K562 (cell line): Measurements from ENCODE around the gene RREB1. TPM values are rescaled to one million over a fixed set of nuclear protein-coding genes. Genes with fewer than 3 reads are reported as not detected.
A peak's percentile ranks its signal among the peaks of the same experiment; 100 is the strongest.

Source experiments
- ATAC-seq: fragments of 200-7000 bp; cut with Tn5 transposase; 3 replicates; pipeline ENCODE4 v1.9.1; 2020; ENCODE audit warnings: moderate library complexity
- BruUV-seq: library from RNA; stranded (reverse); fragments of 400-500 nt; replicated peaks from 2 replicates; lab custom pipeline; 2021; lab: Mats Ljungman, UMichigan
- CTCF ChIA-PET: fragments of 300-600 bp; formaldehyde crosslinking; extraction: SDS; loops from one replicate; lab custom pipeline; 2021; ENCODE audit warnings: low intra/inter-chr PET ratio; lab: Yijun Ruan, JAX
- POLR2A ChIA-PET: fragments of 300-600, 350-650 bp; sonication (Branson Sonifier 250); formaldehyde crosslinking; extraction: SDS; loops from one replicate; lab custom pipeline; 2021; ENCODE audit warnings: antibody characterized with exemption, inconsistent platforms; lab: Yijun Ruan, JAX
- DNase-seq, 4 experiments: peaks; one replicate each; pipeline versions ENCODE4 v3.0.0 to v3.0.0-alpha.2; 2011 to 2018; ENCODE audit warnings: low spot score in 3 of 4, mixed read lengths in 3 of 4; ENCODE audit errors: extremely low read depth in 1 of 4
- FAIRE-seq: peaks from 2 replicates; lab custom pipeline; 2011; peaks lifted over from hg19 to GRCh38; lab: Jason Lieb, UNC
- H2AFZ ChIP-seq: 2 replicates; pipeline ENCODE4 v1.6.0; 2011; ENCODE audit warnings: low read depth, low read length, control low read depth, inconsistent platforms
- H3K27ac ChIP-seq: fragments of 200-600 bp; 3 replicates; pipeline ENCODE4 v1.8.0; 2011; ENCODE audit warnings: low read depth, mild to moderate bottlenecking, control low read depth, inconsistent platforms, low read length, moderate library complexity, mixed read lengths; ENCODE audit errors: extremely low read depth
- H3K27me3 ChIP-seq, 2 experiments: fragments of 300-600 bp in 1 of 2; 2 replicates in 1 of 2; 3 replicates in 1 of 2; pipeline versions ENCODE4 v1.6.0 to v1.8.0; 2011; ENCODE audit warnings: inconsistent platforms in 2 of 2, low read length in 2 of 2, mild to moderate bottlenecking in 1 of 2, mixed read lengths in 1 of 2, moderate library complexity in 1 of 2; ENCODE audit not compliant: control insufficient read depth in 2 of 2, insufficient read depth in 2 of 2
- H3K36me3 ChIP-seq: fragments of 300-600 bp; 3 replicates; pipeline ENCODE4 v1.8.0; 2011; ENCODE audit warnings: mild to moderate bottlenecking, low read length, inconsistent platforms; ENCODE audit not compliant: control insufficient read depth, insufficient read depth
- H3K4me1 ChIP-seq, 2 experiments: fragments of 200-600 bp in 1 of 2; replicated peaks in 1 of 2; 2 replicates in 1 of 2; 3 replicates in 1 of 2; pipeline versions ENCODE4 v1.5.1 to v1.8.0; 2011; ENCODE audit warnings: inconsistent platforms in 2 of 2, low read length in 2 of 2, mild to moderate bottlenecking in 1 of 2, mixed read lengths in 1 of 2, moderate library complexity in 1 of 2; ENCODE audit not compliant: control insufficient read depth in 2 of 2, insufficient read depth in 2 of 2
- H3K4me2 ChIP-seq: 2 replicates; pipeline ENCODE4 v1.6.1; 2011; ENCODE audit warnings: low read length, control low read depth, inconsistent platforms, mixed read lengths; ENCODE audit not compliant: insufficient read depth
- H3K4me3 ChIP-seq: fragments of 200-600 bp; sonication (generic), shearing (Covaris generic); 2 replicates; pipeline ENCODE4 v1.5.1; 2016; ENCODE audit warnings: control low read depth, inconsistent platforms
- H3K79me2 ChIP-seq: fragments of 200-600 bp; 3 replicates; pipeline ENCODE4 v1.8.0; 2011; ENCODE audit warnings: low read length, inconsistent platforms; ENCODE audit not compliant: control insufficient read depth, insufficient read depth
- H3K9ac ChIP-seq, 2 experiments: 2 replicates each; pipeline versions ENCODE4 v1.6.0 to v1.6.1; 2011; ENCODE audit warnings: low read depth in 2 of 2, low read length in 2 of 2, control low read depth in 1 of 2, inconsistent platforms in 1 of 2, mild to moderate bottlenecking in 1 of 2, mixed read lengths in 1 of 2; ENCODE audit not compliant: insufficient read depth in 1 of 2
- H3K9me1 ChIP-seq: one replicate; pipeline ENCODE4 v1.6.0; 2011; ENCODE audit warnings: inconsistent platforms, mild to moderate bottlenecking, low read length, moderate library complexity; ENCODE audit not compliant: control insufficient read depth, insufficient read depth
- H3K9me3 ChIP-seq: replicated peaks from 2 replicates; pipeline ENCODE4 v1.5.1; 2011; ENCODE audit warnings: low read depth, low read length, inconsistent platforms; ENCODE audit not compliant: control insufficient read depth, insufficient read depth
- H4K20me1 ChIP-seq: replicated peaks from 2 replicates; pipeline ENCODE4 v1.6.1; 2011; ENCODE audit warnings: low read length, inconsistent platforms, mixed read lengths; ENCODE audit not compliant: control insufficient read depth, insufficient read depth
- ILF3 ChIP-seq: fragments of 450-650 bp; IDR thresholded peaks from 2 replicates; pipeline ENCODE4 v1.6.1; 2018; ENCODE audit warnings: antibody characterized with exemption, mild to moderate bottlenecking, moderate library complexity, borderline replicate concordance
- RBM14 ChIP-seq: fragments of 200-400 bp; formaldehyde crosslinking; IDR thresholded peaks from 2 replicates; pipeline ENCODE4 v1.6.1; 2018; ENCODE audit warnings: low read depth, mild to moderate bottlenecking, low read length, moderate library complexity, borderline replicate concordance; ENCODE audit not compliant: insufficient read depth
- RBM17 ChIP-seq: fragments of 200-400 bp; formaldehyde crosslinking; IDR thresholded peaks from 2 replicates; pipeline ENCODE4 v1.6.1; 2017; ENCODE audit warnings: low read depth, mild to moderate bottlenecking, low read length, borderline replicate concordance
- SMARCE1 ChIP-seq: fragments of 450-650 bp; IDR thresholded peaks from 2 replicates; pipeline ENCODE4 v1.7.1; 2016; ENCODE audit warnings: mild to moderate bottlenecking
- SRSF9 ChIP-seq: fragments of 200-400 bp; formaldehyde crosslinking; IDR thresholded peaks from 2 replicates; pipeline ENCODE4 v1.6.1; 2017; ENCODE audit warnings: low read depth, low read length, borderline replicate concordance
- TBL1XR1 ChIP-seq, 2 experiments: IDR thresholded peaks; 2 replicates each; pipeline ENCODE4 v1.6.1; 2012; ENCODE audit warnings: improper control_type of control experiment in 2 of 2, low read length in 2 of 2, mild to moderate bottlenecking in 1 of 2
- TFAP4 ChIP-seq: sonication (generic); formaldehyde crosslinking; IDR thresholded peaks from 2 replicates; pipeline ENCODE4 v1.8.0; 2022; ENCODE audit warnings: missing genetic modification reagents, mild to moderate bottlenecking, moderate library complexity, borderline replicate concordance
- ZBTB2 ChIP-seq: fragments of 450-650 bp; IDR thresholded peaks from 2 replicates; pipeline ENCODE4 v1.6.1; 2016; ENCODE audit warnings: antibody characterized with exemption
- ZNF146 ChIP-seq: IDR thresholded peaks from one replicate; pipeline ENCODE4 v1.6.1; 2018; ENCODE audit warnings: missing compliant biosample characterization; ENCODE audit not compliant: unreplicated experiment
- ZNF518B ChIP-seq: fragments of 250-450 bp; sonication (Bioruptor Pico); IDR thresholded peaks from 2 replicates; pipeline ENCODE4 v1.5.0; 2021; ENCODE audit warnings: mild to moderate bottlenecking, moderate library complexity
- ZNF764 ChIP-seq: fragments of 250-450 bp; sonication (Bioruptor Pico); IDR thresholded peaks from 2 replicates; pipeline ENCODE4 v1.4.0; 2020; ENCODE audit warnings: low read depth, mild to moderate bottlenecking, moderate library complexity
- WGBS: fragments of 100-300 bp; shearing (Covaris generic); methylation state at CpG from one replicate; pipeline ENCODE4 v1.1.6; 2016; ENCODE audit warnings: low coverage, mixed read lengths; ENCODE audit not compliant: insufficient coverage; ENCODE audit errors: missing lambda C conversion rate; 5-methylcytosine and 5-hydroxymethylcytosine counted together
- in situ Hi-C: fragments of 300-500 bp; cut with MboI; formaldehyde crosslinking; loops from 4 replicates; pipeline ENCODE4 v1.15.0; 2018; ENCODE audit warnings: inconsistent platforms, mixed read lengths
- intact Hi-C: fragments of 100-400 bp; cut with micrococcal nuclease; formaldehyde crosslinking; loops from 2 replicates; pipeline ENCODE4 v1.14.2; 2022
- polyA plus RNA-seq, 8 experiments: library from polyadenylated mRNA; depleted of rRNA in 4 of 8; stranded (reverse) in 5 of 8; unstranded in 3 of 8; fragments of >200 nt; fragmentation: Nextera tagmentation in 2 of 8; fragmentation: Illumina TruSeq in 1 of 8; extraction: Ambion mirVana in 2 of 8; extraction: Trizol in 1 of 8; gene quantifications; 2 replicates each; pipeline versions ENCODE4 v1.2.1 to v1.2.3, GENCODE V29; 2011 to 2014; ENCODE audit warnings: inconsistent platforms in 1 of 8, missing spikeins in 1 of 8
- total RNA-seq, 7 experiments: library from RNA; depleted of rRNA in 6 of 7; stranded (reverse); fragments of >200 nt in 6 of 7; fragmentation: Illumina TruSeq in 2 of 7; extraction: Trizol in 2 of 7; gene quantifications; 2 replicates each; pipeline versions ENCODE4 v1.2.1 to v1.2.3, GENCODE V29; 2011 to 2021; ENCODE audit warnings: low replicate concordance in 1 of 7

Gene RREB1
- total and polyA plus RNA-seq, 9 of the 15 experiments (the other 6 are each of a cell fraction or from before 2014, with no cell fraction given), result 3.3 to 64.2 (median 19.3) TPM

- TF ChIP-seq ZNF518B (CRISPR knock-in tag) (no peak), SRSF9 (no peak)
Measured at GRCh38 chr6:7126754-7127153, 19.0 kb downstream of the RREB1 start (continued).

- no peak overlapping the region for H3K4me3 ChIP-seq
- in situ Hi-C loops (no loop called here), intact Hi-C loops (no loop called here)
- ATAC-seq (no peak), FAIRE-seq (no peak), DNase-seq (no peak)
- no peak overlapping the region for H2AFZ ChIP-seq
- H3K36me3 ChIP-seq, result peaks cover 53% of the 10 kb centered on the region
- H3K9ac ChIP-seq, result peak overlapping the region in 1 of 2 experiments; percentile 72; a peak in 1 of 4 replicates
- BruUV-seq, result no TSS peak
- H4K20me1 ChIP-seq, result peaks cover 4% of the 10 kb centered on the region; the same call in 1 of the 2 replicates
- H3K27ac ChIP-seq, result no peak overlapping the region
- H3K9me3 ChIP-seq, result no peaks in the 10 kb centered on the region
- CTCF ChIA-PET, result no interaction called here
- WGBS, result 74% methylated on average over 5 of the region's 5 CpGs
- H3K4me1 ChIP-seq, result peaks cover 15 to 41% of the 10 kb centered on the region in 2 experiments; a peak in 4 of 5 replicates
- H3K79me2 ChIP-seq, result peaks cover 96% of the 10 kb centered on the region
- no peaks in the 10 kb centered on the region for H3K27me3 ChIP-seq
- POLR2A ChIA-PET, result interaction anchor here (0.6 to 3.6 kb wide), 8 partner anchors 8 to 234 kb away, joined by 3 to 34 read pairs (median 4); no protein-coding TSS in a partner anchor
- no peak overlapping the region for H3K4me2 ChIP-seq
- peaks cover 2% of the 10 kb centered on the region for H3K9me1 ChIP-seq
- TF ChIP-seq RBM14 (no peak), RBM17 (no peak), ZNF146 (CRISPR knock-in tag) (no peak), ZBTB2 (no peak), SMARCE1 (no peak), TFAP4 (CRISPR knock-in tag) (no peak), ZNF764 (CRISPR knock-in tag) (no peak), ILF3 (no peak), TBL1XR1 (IDR thresholded peaks at IDR 0.05; ENCODE audit: low read length in 2 of 2) (no peak)
Measured at GRCh38 chr6:7127680-7128079, 19.9 kb downstream of the RREB1 start.
